Stomach (tissue), 4 donors: Measurements from ENCODE around the gene PTPRG.

Source experiments
- EP300 ChIP-seq: sonication (generic); formaldehyde crosslinking; IDR thresholded peaks from one replicate; pipeline ENCODE4 v1.6.1; 2017; ENCODE audit warnings: antibody characterized with exemption
- POLR2A ChIP-seq, 4 donors: fragments of 450-650 bp; IDR thresholded peaks; one replicate each; pipeline ENCODE4 v1.6.1; 2016; ENCODE audit warnings: antibody characterized with exemption in 4 of 4, control low read depth in 2 of 4, mild to moderate bottlenecking in 1 of 4, moderate library complexity in 1 of 4
- POLR2AphosphoS5 ChIP-seq, 3 donors: sonication (generic); formaldehyde crosslinking; IDR thresholded peaks; one replicate each; pipeline ENCODE4 v1.6.1; 2016; ENCODE audit warnings: antibody characterized with exemption in 3 of 3
- TF ChIP-seq, protein P1 (sequence below), 7 experiments: fragments of 450-650 bp in 4 of 7; fragments of 200-600 bp in 3 of 7; sonication (generic) in 3 of 7; IDR thresholded peaks; one replicate each; pipeline ENCODE4 v1.5.1; 2016 to 2019; ENCODE audit warnings: antibody characterized with exemption in 7 of 7, control low read depth in 2 of 7, mild to moderate bottlenecking in 1 of 7

DNA sequence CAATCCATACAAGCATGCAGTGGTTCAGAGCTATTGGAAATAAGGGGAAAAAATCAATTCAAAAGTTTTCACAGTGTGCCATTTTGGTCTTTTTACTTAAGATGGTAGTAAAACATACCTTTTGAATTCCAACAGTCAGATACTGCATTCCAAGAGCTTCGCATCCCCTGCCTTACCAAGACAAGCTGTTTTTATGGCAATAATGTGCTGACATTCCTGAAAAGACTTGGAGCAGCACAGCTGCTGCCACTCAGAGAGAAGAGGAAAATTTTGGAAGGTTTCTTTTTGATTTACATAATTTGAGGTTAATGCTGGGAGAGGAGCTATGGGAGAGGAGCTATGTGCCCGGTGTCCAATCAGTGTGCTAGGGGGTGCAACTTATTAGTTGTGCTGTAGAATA is 663.7 kb downstream of the PTPRG start:
- TF ChIP-seq, protein P1, sequence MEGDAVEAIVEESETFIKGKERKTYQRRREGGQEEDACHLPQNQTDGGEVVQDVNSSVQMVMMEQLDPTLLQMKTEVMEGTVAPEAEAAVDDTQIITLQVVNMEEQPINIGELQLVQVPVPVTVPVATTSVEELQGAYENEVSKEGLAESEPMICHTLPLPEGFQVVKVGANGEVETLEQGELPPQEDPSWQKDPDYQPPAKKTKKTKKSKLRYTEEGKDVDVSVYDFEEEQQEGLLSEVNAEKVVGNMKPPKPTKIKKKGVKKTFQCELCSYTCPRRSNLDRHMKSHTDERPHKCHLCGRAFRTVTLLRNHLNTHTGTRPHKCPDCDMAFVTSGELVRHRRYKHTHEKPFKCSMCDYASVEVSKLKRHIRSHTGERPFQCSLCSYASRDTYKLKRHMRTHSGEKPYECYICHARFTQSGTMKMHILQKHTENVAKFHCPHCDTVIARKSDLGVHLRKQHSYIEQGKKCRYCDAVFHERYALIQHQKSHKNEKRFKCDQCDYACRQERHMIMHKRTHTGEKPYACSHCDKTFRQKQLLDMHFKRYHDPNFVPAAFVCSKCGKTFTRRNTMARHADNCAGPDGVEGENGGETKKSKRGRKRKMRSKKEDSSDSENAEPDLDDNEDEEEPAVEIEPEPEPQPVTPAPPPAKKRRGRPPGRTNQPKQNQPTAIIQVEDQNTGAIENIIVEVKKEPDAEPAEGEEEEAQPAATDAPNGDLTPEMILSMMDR (IDR thresholded peaks at IDR 0.05) = no peak
- TF ChIP-seq POLR2A (IDR thresholded peaks at IDR 0.05) (no peak), EP300 (no peak), POLR2AphosphoS5 (IDR thresholded peaks at IDR 0.05) (no peak)
